Stimulated activated naive CD8-positive, alpha-beta T cell treated with anti-CD3 and anti-CD28 coated beads, Interleukin-15, Interleukin-2, amounts not matched to agents 100 ng/mL and 50 ng/mL, for 24 hours (primary cell): Measurements from ENCODE around the gene CETN1.

Experiments
- H3K27ac Mint-ChIP-seq: one replicate; pipeline ENCODE4 v1.8.0; 2021; ENCODE audit warnings: mild to moderate bottlenecking, mixed read lengths
- H3K27me3 Mint-ChIP-seq: one replicate; pipeline ENCODE4 v1.8.0; 2021; ENCODE audit warnings: mixed read lengths
- H3K36me3 Mint-ChIP-seq: one replicate; pipeline ENCODE4 v1.8.0; 2021; ENCODE audit warnings: low read depth, mixed read lengths
- H3K4me1 Mint-ChIP-seq: one replicate; pipeline ENCODE4 v1.8.0; 2021; ENCODE audit warnings: low read depth, mixed read lengths
- H3K4me3 Mint-ChIP-seq: one replicate; pipeline ENCODE4 v1.8.0; 2021; ENCODE audit warnings: mild to moderate bottlenecking, mixed read lengths
- H3K9me3 Mint-ChIP-seq: one replicate; pipeline ENCODE4 v1.8.0; 2021; ENCODE audit warnings: mixed read lengths

Gene CETN1

GRCh38 chr18:572091-572830, 7.9 kb upstream of the CETN1 start:
- no peak overlapping the region for H3K4me3 Mint-ChIP-seq
- no peaks in the 10 kb centered on the region for H3K36me3 Mint-ChIP-seq
- no peaks in the 10 kb centered on the region for H3K4me1 Mint-ChIP-seq
- H3K27ac Mint-ChIP-seq, result no peak overlapping the region
- peaks cover 5% of the 10 kb centered on the region for H3K27me3 Mint-ChIP-seq
- no peaks in the 10 kb centered on the region for H3K9me3 Mint-ChIP-seq

DNA sequence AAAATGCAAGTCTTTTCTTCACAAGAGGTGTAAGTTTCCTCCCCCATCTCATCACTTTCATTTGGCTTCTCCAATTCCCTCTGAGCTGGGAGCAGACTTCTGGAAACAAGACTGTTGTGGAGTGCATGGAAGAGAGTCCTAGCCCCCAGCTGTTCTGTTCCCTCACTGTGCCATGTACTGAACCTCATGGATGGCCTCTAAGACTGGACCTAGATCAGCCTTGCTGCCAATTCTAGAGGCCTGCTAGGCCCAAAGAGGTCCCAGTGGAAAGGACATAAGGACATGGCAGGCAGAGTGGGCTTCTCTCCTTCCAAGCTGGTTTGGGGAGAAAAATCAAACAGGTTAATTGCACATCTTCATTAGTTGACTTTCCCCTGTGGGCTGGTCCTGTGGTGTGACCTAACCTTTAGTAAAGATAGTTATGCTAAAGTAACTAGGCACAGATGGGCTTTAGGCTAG, 7.3 kb upstream of the CETN1 start:
- H3K27ac Mint-ChIP-seq, result no peak overlapping the region
- H3K27me3 Mint-ChIP-seq, result peaks cover 5% of the 10 kb centered on the region
- no peak overlapping the region for H3K4me3 Mint-ChIP-seq
- no peaks in the 10 kb centered on the region for H3K36me3 Mint-ChIP-seq
- H3K4me1 Mint-ChIP-seq, result no peaks in the 10 kb centered on the region
- no peaks in the 10 kb centered on the region for H3K9me3 Mint-ChIP-seq

- Mint-ChIP-seq H3K4me1 (no peaks in the 10 kb centered on the region), H3K4me3 (no peak overlapping the region), H3K27ac (no peak overlapping the region), H3K9me3 (no peaks in the 10 kb centered on the region), H3K36me3 (no peaks in the 10 kb centered on the region), H3K27me3 (peaks cover 5% of the 10 kb centered on the region)
Observed at GRCh38 chr18:573385-573784, 6.8 kb upstream of the CETN1 start.

DNA sequence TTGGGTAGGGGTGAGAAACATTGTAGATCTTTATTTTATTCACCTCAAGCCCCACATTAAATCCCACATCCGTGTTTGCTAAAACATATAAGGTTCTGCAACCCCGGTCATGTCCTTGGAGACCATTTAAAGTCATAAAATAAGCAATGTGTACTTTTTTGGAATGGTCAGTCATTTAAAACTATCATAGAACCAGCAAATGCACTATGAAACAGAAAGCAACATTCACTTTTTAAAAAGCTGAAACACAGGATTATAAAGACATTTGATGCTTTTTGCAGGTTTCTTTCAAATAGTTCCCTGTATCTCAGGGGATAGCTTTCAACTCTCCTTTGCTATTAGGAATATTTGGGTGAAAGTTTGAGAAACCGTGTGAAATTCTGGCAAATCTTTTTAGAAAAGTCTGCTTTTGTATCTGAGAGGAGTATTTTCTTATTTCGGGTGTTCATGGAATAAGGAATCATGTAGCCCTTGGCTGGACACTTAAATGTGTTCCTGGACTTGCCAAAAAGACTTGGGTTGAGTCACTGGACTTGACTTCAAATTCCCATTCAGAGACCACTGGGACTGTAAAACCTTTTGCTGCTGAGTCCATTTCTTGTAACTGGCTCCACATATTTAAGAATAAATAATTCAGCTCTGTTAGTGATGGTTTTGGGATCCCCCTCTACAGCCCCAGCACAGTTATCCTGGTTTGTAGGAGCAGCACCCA, 5.9 kb upstream of the CETN1 start:
- peaks cover 5% of the 10 kb centered on the region for H3K27me3 Mint-ChIP-seq
- H3K4me3 Mint-ChIP-seq, result no peak overlapping the region
- no peaks in the 10 kb centered on the region for H3K9me3 Mint-ChIP-seq
- H3K4me1 Mint-ChIP-seq, result no peaks in the 10 kb centered on the region
- H3K27ac Mint-ChIP-seq, result no peak overlapping the region
- H3K36me3 Mint-ChIP-seq, result no peaks in the 10 kb centered on the region

DNA sequence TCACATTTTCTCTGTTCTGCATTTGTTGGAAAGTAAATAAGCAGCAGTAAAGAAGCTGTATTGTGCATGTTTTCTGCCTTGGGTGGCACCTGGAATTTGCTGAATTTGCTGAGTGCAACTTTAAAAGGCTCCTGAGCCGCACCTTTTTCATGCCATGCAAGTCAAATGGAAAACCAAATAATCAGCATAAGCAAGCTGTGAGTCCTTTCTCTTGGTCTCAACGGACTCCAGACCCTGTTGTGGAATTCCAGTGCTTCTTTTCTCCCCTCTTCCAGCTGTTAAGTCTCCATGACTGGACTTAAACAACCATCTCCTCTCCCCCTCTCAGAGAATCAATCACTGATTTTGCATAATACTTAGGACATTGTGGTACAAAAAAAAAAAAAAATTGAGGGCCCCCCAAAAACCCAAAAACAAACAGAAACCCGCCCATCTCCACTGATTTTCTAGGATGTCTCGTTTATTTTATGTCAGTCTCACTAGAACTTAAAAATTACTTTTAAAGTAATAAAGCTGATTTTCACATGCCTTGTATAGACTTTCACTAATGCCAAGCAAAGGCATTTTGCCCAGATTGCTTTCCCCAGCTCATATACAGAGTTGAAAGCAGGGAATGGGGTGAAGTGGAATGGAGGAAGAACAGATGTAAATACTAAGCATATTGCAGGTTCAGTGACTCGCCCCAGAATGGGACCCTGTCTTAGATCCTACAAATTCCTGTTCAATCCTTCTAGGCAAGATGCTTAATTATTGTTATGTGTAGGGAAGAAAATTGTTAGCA, 5.1 kb upstream of the CETN1 start:
- no peak overlapping the region for H3K27ac Mint-ChIP-seq
- no peaks in the 10 kb centered on the region for H3K4me1 Mint-ChIP-seq
- H3K4me3 Mint-ChIP-seq, result no peak overlapping the region
- peaks cover 5% of the 10 kb centered on the region for H3K27me3 Mint-ChIP-seq
- H3K36me3 Mint-ChIP-seq, result no peaks in the 10 kb centered on the region
- no peaks in the 10 kb centered on the region for H3K9me3 Mint-ChIP-seq

- H3K36me3 Mint-ChIP-seq, result no peaks in the 10 kb centered on the region
- no peak overlapping the region for H3K4me3 Mint-ChIP-seq
- no peaks in the 10 kb centered on the region for H3K4me1 Mint-ChIP-seq
- no peaks in the 10 kb centered on the region for H3K9me3 Mint-ChIP-seq
- H3K27ac Mint-ChIP-seq, result no peak overlapping the region
- peaks cover 5% of the 10 kb centered on the region for H3K27me3 Mint-ChIP-seq
Observed at GRCh38 chr18:576924-577323, 3.3 kb upstream of the CETN1 start.

GRCh38 chr18:577643-578375, 2.4 kb upstream of the CETN1 start:
- H3K36me3 Mint-ChIP-seq, result no peaks in the 10 kb centered on the region
- no peak overlapping the region for H3K27ac Mint-ChIP-seq
- no peaks in the 10 kb centered on the region for H3K4me1 Mint-ChIP-seq
- H3K9me3 Mint-ChIP-seq, result no peaks in the 10 kb centered on the region
- H3K27me3 Mint-ChIP-seq, result peaks cover 6% of the 10 kb centered on the region
- H3K4me3 Mint-ChIP-seq, result no peak overlapping the region

- no peak overlapping the region for H3K4me3 Mint-ChIP-seq
- no peaks in the 10 kb centered on the region for H3K9me3 Mint-ChIP-seq
- no peaks in the 10 kb centered on the region for H3K4me1 Mint-ChIP-seq
- H3K36me3 Mint-ChIP-seq, result no peaks in the 10 kb centered on the region
- H3K27ac Mint-ChIP-seq, result no peak overlapping the region
- H3K27me3 Mint-ChIP-seq, result peaks cover 8% of the 10 kb centered on the region
Observed at GRCh38 chr18:579238-579637, 942 bp upstream of the CETN1 start.

- H3K27ac Mint-ChIP-seq, result no peak overlapping the region
- H3K9me3 Mint-ChIP-seq, result no peaks in the 10 kb centered on the region
- no peaks in the 10 kb centered on the region for H3K36me3 Mint-ChIP-seq
- no peaks in the 10 kb centered on the region for H3K4me1 Mint-ChIP-seq
- no peak overlapping the region for H3K4me3 Mint-ChIP-seq
- H3K27me3 Mint-ChIP-seq, result peaks cover 3% of the 10 kb centered on the region
Observed at GRCh38 chr18:581096-581495, 916 bp downstream of the CETN1 start.

GRCh38 chr18:582465-582864, 2.3 kb downstream of the CETN1 start:
- Mint-ChIP-seq H3K4me1 (no peaks in the 10 kb centered on the region), H3K27ac (no peak overlapping the region), H3K27me3 (peaks cover 3% of the 10 kb centered on the region), H3K36me3 (no peaks in the 10 kb centered on the region), H3K4me3 (no peak overlapping the region), H3K9me3 (no peaks in the 10 kb centered on the region)

DNA sequence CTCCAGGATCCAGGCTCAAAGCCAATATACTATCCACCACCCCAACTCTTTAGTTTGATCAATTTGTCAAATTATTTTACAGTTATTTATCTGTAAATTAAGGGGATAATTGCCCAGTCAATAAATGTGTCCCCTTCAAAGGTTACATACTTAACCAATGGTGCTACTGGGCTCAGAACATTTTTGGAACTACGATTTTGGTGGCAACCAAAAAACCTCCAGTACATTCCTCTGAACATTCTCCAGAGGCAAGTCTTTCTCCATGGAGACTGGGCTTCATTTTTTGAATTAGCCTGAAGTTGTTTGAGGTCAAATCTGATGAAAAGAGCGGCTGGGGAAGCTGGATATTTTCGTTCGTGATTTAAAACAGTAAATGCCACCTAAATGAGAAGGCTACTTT, 14.9 kb downstream of the CETN1 start:
- no peak overlapping the region for H3K27ac Mint-ChIP-seq
- peaks cover 4% of the 10 kb centered on the region for H3K9me3 Mint-ChIP-seq
- H3K36me3 Mint-ChIP-seq, result no peaks in the 10 kb centered on the region
- H3K27me3 Mint-ChIP-seq, result peaks cover 24% of the 10 kb centered on the region
- H3K4me1 Mint-ChIP-seq, result peaks cover 13% of the 10 kb centered on the region
- H3K4me3 Mint-ChIP-seq, result no peak overlapping the region

DNA sequence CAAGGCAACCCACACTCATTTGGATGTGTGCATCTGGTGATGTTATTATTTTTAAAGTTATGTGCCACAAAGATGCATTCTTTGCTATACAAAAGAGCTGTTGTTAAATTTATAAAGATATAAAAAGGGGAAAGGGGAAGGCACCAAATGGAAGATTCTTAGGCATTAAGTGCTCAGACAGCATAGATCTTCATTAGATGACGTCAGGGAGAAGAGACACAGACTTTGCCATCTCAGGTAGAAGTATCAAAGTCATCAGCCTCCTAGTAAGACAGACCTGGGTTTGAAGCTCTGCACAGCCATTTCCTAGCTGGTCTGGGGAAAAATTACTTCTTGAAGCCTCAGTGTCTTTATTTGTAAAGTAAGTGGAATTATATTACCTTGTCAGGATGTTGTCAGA, 15.4 kb downstream of the CETN1 start:
- H3K27ac Mint-ChIP-seq, result no peak overlapping the region
- no peaks in the 10 kb centered on the region for H3K9me3 Mint-ChIP-seq
- no peaks in the 10 kb centered on the region for H3K36me3 Mint-ChIP-seq
- peaks cover 28% of the 10 kb centered on the region for H3K27me3 Mint-ChIP-seq
- H3K4me3 Mint-ChIP-seq, result no peak overlapping the region
- H3K4me1 Mint-ChIP-seq, result peaks cover 13% of the 10 kb centered on the region

GRCh38 chr18:596288-596881, 16.2 kb downstream of the CETN1 start:
- no peaks in the 10 kb centered on the region for H3K36me3 Mint-ChIP-seq
- H3K27ac Mint-ChIP-seq, result no peak overlapping the region
- no peaks in the 10 kb centered on the region for H3K9me3 Mint-ChIP-seq
- peaks cover 33% of the 10 kb centered on the region for H3K27me3 Mint-ChIP-seq
- H3K4me3 Mint-ChIP-seq, result no peak overlapping the region
- peaks cover 13% of the 10 kb centered on the region for H3K4me1 Mint-ChIP-seq

GRCh38 chr18:598124-598589, 18.0 kb downstream of the CETN1 start:
- Mint-ChIP-seq H3K27ac (no peak overlapping the region), H3K9me3 (no peaks in the 10 kb centered on the region), H3K27me3 (peaks cover 38% of the 10 kb centered on the region), H3K36me3 (no peaks in the 10 kb centered on the region), H3K4me1 (peaks cover 13% of the 10 kb centered on the region), H3K4me3 (no peak overlapping the region)
